ENCODE measurements around the gene CAGE1.

Gene CAGE1

GRCh38 chr6:7432391-7433120 is 43.0 kb upstream of the CAGE1 start:
- DNase-seq (ENCODE audit: low read depth), result no peak
- TF ChIP-seq MAX (IDR thresholded peaks at IDR 0.05; ENCODE audit: low read depth, low read length), result no peak
- TF ChIP-seq CTCF (IDR thresholded peaks at IDR 0.05; ENCODE audit: low read depth, low read length), result no peak
- TF ChIP-seq MYC (IDR thresholded peaks at IDR 0.05; ENCODE audit: low read depth, low read length), result no peak
- no peak for TF ChIP-seq POLR2A (IDR thresholded peaks at IDR 0.05; ENCODE audit: extremely low read depth, insufficient read length)
- no peak overlapping the region for H3K4me3 ChIP-seq (ENCODE audit: low read depth, low read length)

GRCh38 chr6:7431674-7432390 is 42.3 kb upstream of the CAGE1 start:
- DNase-seq (ENCODE audit: low read depth), result no peak
- no peak overlapping the region for H3K4me3 ChIP-seq (ENCODE audit: low read depth, low read length)
- no peak for TF ChIP-seq MAX (IDR thresholded peaks at IDR 0.05; ENCODE audit: low read depth, low read length)
- no peak for TF ChIP-seq POLR2A (IDR thresholded peaks at IDR 0.05; ENCODE audit: extremely low read depth, insufficient read length)
- no peak for TF ChIP-seq MYC (IDR thresholded peaks at IDR 0.05; ENCODE audit: low read depth, low read length)
- TF ChIP-seq CTCF (IDR thresholded peaks at IDR 0.05; ENCODE audit: low read depth, low read length), result no peak

GRCh38 chr6:7431313-7431673 is 41.8 kb upstream of the CAGE1 start:
- TF ChIP-seq MAX (IDR thresholded peaks at IDR 0.05; ENCODE audit: low read depth, low read length) (no peak), MYC (IDR thresholded peaks at IDR 0.05; ENCODE audit: low read depth, low read length) (no peak), CTCF (IDR thresholded peaks at IDR 0.05; ENCODE audit: low read depth, low read length) (no peak), POLR2A (IDR thresholded peaks at IDR 0.05; ENCODE audit: extremely low read depth, insufficient read length) (no peak)
- peak; percentile 72 for DNase-seq (ENCODE audit: low read depth)
- H3K4me3 ChIP-seq (ENCODE audit: low read depth, low read length), result no peak overlapping the region

GRCh38 chr6:7426447-7427169 is 37.1 kb upstream of the CAGE1 start:
- TF ChIP-seq MYC (IDR thresholded peaks at IDR 0.05; ENCODE audit: low read depth, low read length) (no peak), POLR2A (IDR thresholded peaks at IDR 0.05; ENCODE audit: extremely low read depth, insufficient read length) (no peak), MAX (IDR thresholded peaks at IDR 0.05; ENCODE audit: low read depth, low read length) (no peak), CTCF (IDR thresholded peaks at IDR 0.05; ENCODE audit: low read depth, low read length) (no peak)
- H3K4me3 ChIP-seq (ENCODE audit: low read depth, low read length), result no peak overlapping the region
- no peak for DNase-seq (ENCODE audit: low read depth)

- TF ChIP-seq POLR2A (IDR thresholded peaks at IDR 0.05; ENCODE audit: extremely low read depth, insufficient read length) (no peak), MYC (IDR thresholded peaks at IDR 0.05; ENCODE audit: low read depth, low read length) (no peak), MAX (IDR thresholded peaks at IDR 0.05; ENCODE audit: low read depth, low read length) (no peak), CTCF (IDR thresholded peaks at IDR 0.05; ENCODE audit: low read depth, low read length) (no peak)
- no peak overlapping the region for H3K4me3 ChIP-seq (ENCODE audit: low read depth, low read length)
- no peak for DNase-seq (ENCODE audit: low read depth)
These were observed 36.3 kb upstream of the CAGE1 start for GRCh38 chr6:7425808-7426190.
